ENCODE data around the gene DNASE1L3. TPM values are rescaled to one million over a fixed set of nuclear protein-coding genes. Genes with fewer than 3 reads are reported as not detected.

The DNASE1L3 gene
- total and polyA plus RNA-seq, 2 of the 8 experiments (the other 6 are each of a cell fraction or from before 2014, with no cell fraction given) = not detected

DNA sequence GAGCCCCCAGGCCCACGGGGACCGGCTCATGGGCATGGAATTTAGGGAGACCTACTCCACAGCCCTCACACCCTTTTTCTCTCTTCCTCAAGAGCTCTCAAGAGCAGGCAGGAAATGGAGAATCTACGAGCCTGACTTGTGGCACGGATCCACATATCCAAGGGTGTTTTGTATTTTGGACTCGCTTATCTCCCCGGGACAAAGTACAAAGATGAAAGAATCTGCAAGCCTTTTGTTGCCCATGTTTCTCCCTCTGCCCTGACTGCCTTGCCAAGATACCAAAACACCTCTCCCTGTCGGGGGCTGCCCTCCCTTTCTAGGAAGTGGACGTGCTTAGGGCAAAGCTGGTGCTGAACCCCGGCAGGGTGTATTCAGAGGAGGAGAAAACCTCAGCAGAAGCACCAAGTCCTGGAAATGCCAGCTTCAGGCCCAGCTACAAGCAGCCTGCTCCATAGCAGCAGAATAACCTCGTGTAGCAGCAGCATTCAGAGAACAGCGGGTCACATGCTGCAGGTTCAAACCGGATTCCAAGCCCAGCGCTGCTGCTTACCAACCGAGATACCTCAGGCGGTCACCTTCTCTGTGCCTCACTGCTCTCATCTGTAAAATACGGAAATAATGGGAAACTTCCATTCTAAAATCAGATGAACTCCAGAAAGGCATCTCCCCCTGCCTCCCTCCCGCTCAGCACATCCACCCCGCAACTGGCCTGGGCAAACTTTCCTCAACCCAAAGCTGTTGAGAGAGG lies 35.2 kb downstream of the DNASE1L3 start:
- Histone ChIP-seq H3K23ac (ENCODE audit: insufficient read length) (no peak overlapping the region), H4K8ac (ENCODE audit: extremely low read depth, insufficient read depth, low read length) (no peak overlapping the region), H3K9ac (replicated peaks in 1 of 4; ENCODE audit: extremely low read depth in 1 of 4, low read depth in 3 of 4, low read length in 3 of 4) (peak overlapping the region in 1 of 4 experiments; percentile 16; a peak in 2 of 7 replicates), H4K91ac (replicated peaks; ENCODE audit: insufficient read length, low read length) (no peak overlapping the region), H2BK120ac (replicated peaks; ENCODE audit: low read depth, low read length) (no peak overlapping the region), H3K27me3 (replicated peaks in 1 of 4; ENCODE audit: control insufficient read depth in 3 of 4, extremely low read depth in 1 of 4, insufficient read depth in 3 of 4, low read length in 3 of 4) (peaks cover 0 to 6% (median 2%) of the 10 kb centered on the region in 4 experiments; a peak in 2 of 7 replicates), H3K79me1 (ENCODE audit: low read depth, low read length) (no peaks in the 10 kb centered on the region), H4K5ac (ENCODE audit: insufficient read length, low read depth, low read length) (no peak overlapping the region), H3K36me3 (ENCODE audit: control insufficient read depth in 2 of 4, insufficient read depth in 4 of 4, low read length in 3 of 4) (peaks cover 0 to 7% (median 0%) of the 10 kb centered on the region in 4 experiments; a peak in 1 of 8 replicates), H3K4me3 (ENCODE audit: extremely low read depth in 1 of 4, insufficient read depth in 2 of 4, low read depth in 3 of 4, low read length in 4 of 4) (no peak overlapping the region; a peak in 2 of 8 replicates), H2BK20ac (ENCODE audit: low read length) (no peak overlapping the region), H2BK5ac (ENCODE audit: low read depth, low read length) (0 out of 2 replicates have a peak overlapping the region, but pooled peaks have one; percentile 24), H3K56ac (replicated peaks; ENCODE audit: insufficient read length, low read depth, low read length) (no peak overlapping the region), H3K4me1 (replicated peaks in 1 of 4; ENCODE audit: control insufficient read depth in 3 of 4, insufficient read depth in 4 of 4, low read length in 3 of 4) (peaks cover 4 to 24% (median 15%) of the 10 kb centered on the region in 4 experiments), H3K18ac (ENCODE audit: extremely low read depth, low read length) (0 out of 2 replicates have a peak overlapping the region, but pooled peaks have one; percentile 4), H3K4ac (replicated peaks; ENCODE audit: insufficient read length, low read depth, low read length) (no peak overlapping the region), H4K20me1 (replicated peaks in 1 of 2; ENCODE audit: control insufficient read depth in 1 of 2, insufficient read depth in 2 of 2, low read length in 2 of 2) (peaks cover 0 to 1% of the 10 kb centered on the region in 2 experiments), H3K27ac (ENCODE audit: low read depth, low read length) (peak overlapping the region; percentile 11; the same call in 1 of the 2 replicates), H3K4me2 (ENCODE audit: insufficient read depth in 1 of 2, low read depth in 2 of 2, low read length in 2 of 2) (peak overlapping the region in 1 of 2 experiments; percentile 6; a peak in 1 of 4 replicates), H3K9me3 (ENCODE audit: insufficient read depth in 2 of 2, low read depth in 1 of 2, low read length in 1 of 2) (no peaks in the 10 kb centered on the region), H3K23me2 (ENCODE audit: low read depth, low read length) (no peaks in the 10 kb centered on the region), H2AFZ (ENCODE audit: low read length) (peak overlapping the region; percentile 52), H2BK15ac (ENCODE audit: low read length) (no peak overlapping the region), H2AK5ac (ENCODE audit: low read depth, low read length) (no peak overlapping the region), H3K79me2 (ENCODE audit: control insufficient read depth in 1 of 2, insufficient read depth in 2 of 2, low read length in 2 of 2) (no peaks in the 10 kb centered on the region), H2BK12ac (ENCODE audit: low read depth, low read length) (peak overlapping the region; percentile 50; the same call in 1 of the 2 replicates), H3K14ac (ENCODE audit: insufficient read length) (no peak overlapping the region)
- 68% methylated on average over 18 of the region's 18 CpGs; no CpG with 5 or more reads in 1 of the 2 experiments for WGBS, 2 experiments (ENCODE audit: extremely low coverage in 1 of 2, insufficient coverage in 1 of 2, insufficient read length in 1 of 2, insufficient replicate concordance in 2 of 2, low coverage in 1 of 2, low lambda C conversion rate in 2 of 2, missing lambda C conversion rate in 1 of 2)
- ChIA-PET CTCF (ENCODE audit: partially characterized antibody) (interaction anchor here (0.6 to 1.9 kb wide), 7 partner anchors 8 to 168 kb away, joined by 3 to 4 read pairs (median 3); partner anchors contain the start of genes FLNB, HTD2 and RPP14), POLR2A (ENCODE audit: partially characterized antibody) (interaction anchor here (1.1 kb wide), 1 partner anchor 259 kb away, joined by 3 read pairs; no protein-coding TSS in a partner anchor)
- FAIRE-seq = no peak
- peak in 1 of 2 experiments; percentile 52 for DNase-seq (ENCODE audit: low read depth in 1 of 2, low spot score in 2 of 2)
- TF ChIP-seq, protein P1, sequence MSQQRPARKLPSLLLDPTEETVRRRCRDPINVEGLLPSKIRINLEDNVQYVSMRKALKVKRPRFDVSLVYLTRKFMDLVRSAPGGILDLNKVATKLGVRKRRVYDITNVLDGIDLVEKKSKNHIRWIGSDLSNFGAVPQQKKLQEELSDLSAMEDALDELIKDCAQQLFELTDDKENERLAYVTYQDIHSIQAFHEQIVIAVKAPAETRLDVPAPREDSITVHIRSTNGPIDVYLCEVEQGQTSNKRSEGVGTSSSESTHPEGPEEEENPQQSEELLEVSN (IDR thresholded peaks at IDR 0.05) = peak; percentile 41; the same call in 1 of the 2 replicates
- no peak for TF ChIP-seq TEAD4 (IDR thresholded peaks at IDR 0.05; ENCODE audit: low read depth, low read length)
- TF ChIP-seq BCL11A (IDR thresholded peaks at IDR 0.05; ENCODE audit: low read depth in 2 of 2, low read length in 2 of 2) = no peak
- peak; percentile 18; the same call in 1 of the 2 replicates for TF ChIP-seq KDM1A (IDR thresholded peaks at IDR 0.05; ENCODE audit: borderline replicate concordance, low read length)
- TF ChIP-seq MAX (IDR thresholded peaks at IDR 0.05) = peak; percentile 53

Measured in H1 (cell line).